Endothelial cell of umbilical vein (primary cell): ENCODE results near the gene HSP90AB1. TPM values are rescaled to one million over a fixed set of nuclear protein-coding genes. Genes with fewer than 3 reads are reported as not detected.

Source experiments
- BruUV-seq: library from RNA; stranded (reverse); fragments of 400-500 nt; replicated peaks from 2 replicates; lab custom pipeline; 2021; lab: Mats Ljungman, UMichigan
- CTCF ChIA-PET: fragments of 300-600, 350-600 bp; sonication (Branson Sonifier 250); formaldehyde crosslinking; loops from one replicate; lab custom pipeline; 2021; ENCODE audit warnings: antibody characterized with exemption, inconsistent platforms; lab: Charles Lee
- POLR2A ChIA-PET: fragments of 300-600, 350-600 bp; sonication (Branson Sonifier 250); formaldehyde crosslinking; loops from one replicate; lab custom pipeline; 2021; ENCODE audit warnings: antibody characterized with exemption, inconsistent platforms; lab: Charles Lee
- DNase-seq: peaks from one replicate; pipeline ENCODE4 v3.0.0-alpha.2; 2011; ENCODE audit warnings: low read depth, low spot score
- FAIRE-seq: peaks from 2 replicates; lab custom pipeline; 2011; peaks lifted over from hg19 to GRCh38; lab: Jason Lieb, UNC
- H2AFZ ChIP-seq: 2 replicates; pipeline ENCODE4 v1.6.0; 2012; ENCODE audit warnings: low read depth, low read length, control low read depth, inconsistent platforms
- H3K27ac ChIP-seq: 2 replicates; pipeline ENCODE4 v1.5.1; 2011; ENCODE audit warnings: low read depth, mild to moderate bottlenecking, control low read depth, low read length, moderate library complexity; ENCODE audit not compliant: insufficient read depth
- H3K27me3 ChIP-seq, 2 experiments: 2 replicates each; pipeline versions ENCODE4 v1.6.0 to v1.6.1; 2011; ENCODE audit warnings: low read length in 2 of 2, mixed read lengths in 1 of 2; ENCODE audit not compliant: control insufficient read depth in 2 of 2, insufficient read depth in 2 of 2
- H3K36me3 ChIP-seq, 2 experiments: 2 replicates in 1 of 2; 3 replicates in 1 of 2; pipeline ENCODE4 v1.5.1; 2011; ENCODE audit warnings: low read length in 2 of 2, mild to moderate bottlenecking in 1 of 2, moderate library complexity in 1 of 2; ENCODE audit not compliant: control insufficient read depth in 2 of 2, insufficient read depth in 2 of 2; ENCODE audit errors: extremely low read depth in 1 of 2
- H3K4me1 ChIP-seq: 3 replicates; pipeline ENCODE4 v1.5.1; 2011; ENCODE audit warnings: mild to moderate bottlenecking, low read length; ENCODE audit not compliant: control insufficient read depth, insufficient read depth; ENCODE audit errors: extremely low read depth
- H3K4me2 ChIP-seq: 2 replicates; pipeline ENCODE4 v1.6.1; 2011; ENCODE audit warnings: low read length, control low read depth, mixed read lengths; ENCODE audit not compliant: insufficient read depth
- H3K4me3 ChIP-seq, 3 experiments: fragments of 200-600 bp in 1 of 3; sonication (generic), shearing (Covaris generic) in 1 of 3; replicated peaks in 1 of 3; 2 replicates each; pipeline ENCODE4 v1.5.1; 2011 to 2016; ENCODE audit warnings: control low read depth in 3 of 3, low read length in 3 of 3, mild to moderate bottlenecking in 2 of 3, inconsistent platforms in 1 of 3, low read depth in 1 of 3, moderate library complexity in 1 of 3; ENCODE audit not compliant: insufficient read depth in 1 of 3
- H3K79me2 ChIP-seq: 2 replicates; pipeline ENCODE4 v1.6.0; 2012; ENCODE audit warnings: low read length, inconsistent platforms; ENCODE audit not compliant: control insufficient read depth, insufficient read depth
- H3K9ac ChIP-seq: replicated peaks from 2 replicates; pipeline ENCODE3; 2011; ENCODE audit warnings: low read length, control low read depth; ENCODE audit not compliant: insufficient read depth; ENCODE audit errors: extremely low read depth
- H3K9me1 ChIP-seq: replicated peaks from 3 replicates; pipeline ENCODE4 v1.6.0; 2011; ENCODE audit warnings: mild to moderate bottlenecking, low read length; ENCODE audit not compliant: control insufficient read depth, insufficient read depth; ENCODE audit errors: extremely low read depth
- H3K9me3 ChIP-seq: replicated peaks from 2 replicates; pipeline ENCODE4 v1.5.1; 2012; ENCODE audit warnings: low read length, inconsistent platforms; ENCODE audit not compliant: control insufficient read depth, insufficient read depth
- H4K20me1 ChIP-seq: replicated peaks from 2 replicates; pipeline ENCODE3; 2011; ENCODE audit warnings: mild to moderate bottlenecking, low read length; ENCODE audit not compliant: control insufficient read depth, insufficient read depth; ENCODE audit errors: extremely low read depth
- EZH2 ChIP-seq: IDR thresholded peaks from 2 replicates; pipeline ENCODE4 v1.6.1; 2012; ENCODE audit warnings: borderline replicate concordance, low read depth, mild to moderate bottlenecking, moderate library complexity, low read length, inconsistent platforms; ENCODE audit not compliant: severe bottlenecking
- GATA2 ChIP-seq: IDR thresholded peaks from 2 replicates; pipeline ENCODE4 v1.7.0; 2011; ENCODE audit warnings: low read depth, mild to moderate bottlenecking, moderate library complexity, mixed read lengths, low read length; ENCODE audit not compliant: insufficient read length, insufficient read depth
- MYC ChIP-seq: IDR thresholded peaks from one replicate; pipeline ENCODE4 v1.6.1; 2011; ENCODE audit warnings: mild to moderate bottlenecking, low read depth, low read length
- POLR2A ChIP-seq: IDR thresholded peaks from 2 replicates; pipeline ENCODE4 v1.6.1; 2012; ENCODE audit warnings: low read depth, mild to moderate bottlenecking, control low read depth, low read length
- POLR2AphosphoS5 ChIP-seq: IDR thresholded peaks from 2 replicates; pipeline ENCODE4 v1.6.1; 2012; ENCODE audit warnings: low read depth, mild to moderate bottlenecking, control low read depth, low read length, moderate library complexity; ENCODE audit not compliant: insufficient read depth
- dilution Hi-C: fragments of 300-500 bp; cut with MboI; formaldehyde crosslinking; loops from one replicate; pipeline ENCODE4 v1.15.0; 2019; ENCODE audit warnings: low sequenced_read_pairs; ENCODE audit not compliant: extremely low pct_ligation_motif_present
- intact Hi-C: fragments of 100-400 bp; cut with micrococcal nuclease; formaldehyde crosslinking; loops from one replicate; pipeline ENCODE4 v1.10.0; 2022
- polyA plus RNA-seq, 4 experiments: library from polyadenylated mRNA; depleted of rRNA in 3 of 4; stranded (reverse) in 3 of 4; unstranded in 1 of 4; fragments of >200 nt; gene quantifications; 2 replicates each; pipeline versions ENCODE4 v1.2.1 to v1.2.3, GENCODE V29; 2011 to 2012; ENCODE audit warnings: missing spikeins in 1 of 4
- total RNA-seq: library from RNA; stranded (reverse); gene quantifications from 2 replicates; pipeline ENCODE4 v1.2.3, GENCODE V29; 2021
- TF ChIP-seq, protein P1 (sequence below): IDR thresholded peaks from 2 replicates; pipeline ENCODE4 v1.6.1; 2011; ENCODE audit not compliant: insufficient read depth, insufficient read length
- TF ChIP-seq, protein P2 (sequence below), 2 donors: IDR thresholded peaks; 1 replicate in 1 of 2; 2 replicates in 1 of 2; pipeline ENCODE4 v1.5.1; 2011; ENCODE audit warnings: low read length in 2 of 2, mild to moderate bottlenecking in 2 of 2, moderate library complexity in 2 of 2, control low read depth in 1 of 2, inconsistent platforms in 1 of 2, low read depth in 1 of 2; ENCODE audit not compliant: insufficient read depth in 1 of 2; ENCODE audit errors: extremely low read depth in 1 of 2

The HSP90AB1 gene
- total and polyA plus RNA-seq, 2 donors (not counting 3 experiments of a cell fraction or from before 2014, with no cell fraction given): 824 to 1,201 TPM

DNA sequence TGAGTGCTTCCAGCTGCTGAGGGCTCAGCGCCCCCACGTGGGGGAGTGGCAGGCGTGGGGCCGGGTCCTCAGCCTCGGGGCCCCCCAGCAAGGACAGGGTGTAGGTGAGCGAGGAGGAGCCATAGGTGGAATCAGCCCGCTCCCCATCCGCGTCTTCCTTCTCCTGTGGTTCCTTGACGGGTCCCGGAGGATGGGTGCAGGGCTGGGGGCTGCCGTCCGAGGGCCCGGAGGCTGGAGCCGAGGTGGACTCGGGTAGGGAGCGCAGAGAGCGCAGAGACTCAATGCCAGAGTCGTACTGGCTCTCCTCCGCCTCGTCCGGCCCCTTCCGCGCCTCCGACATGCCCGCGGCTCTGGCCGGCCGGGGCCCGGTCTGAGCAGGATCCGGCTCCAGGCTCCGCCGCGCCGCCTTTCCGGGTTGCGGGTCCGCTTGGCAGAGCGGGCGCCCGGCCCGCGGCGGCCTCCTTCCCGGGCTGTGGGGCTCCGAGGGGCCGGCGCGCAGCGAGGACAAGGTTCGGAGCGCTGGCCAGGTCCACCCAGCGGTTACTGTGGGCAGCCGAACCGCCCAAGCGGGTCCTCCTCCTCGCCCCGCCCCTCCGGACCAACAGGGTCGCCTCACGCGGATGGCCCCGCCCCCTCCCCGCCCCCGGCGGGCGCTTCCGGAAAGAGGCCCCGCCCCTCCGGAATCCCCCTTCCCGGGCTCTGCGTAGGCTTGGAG lies 18.3 kb downstream of the HSP90AB1 start, which contains the start of gene NFKBIE:
NFKBIE (minus strand) TSS at position 545 of the 715 bp plus-strand sequence; CDS start at position 340, 205 bp downstream.
- dilution Hi-C loops: no loop called here
- TSS peak; percentile 61 for BruUV-seq
- Histone ChIP-seq H3K79me2 (peaks cover 26% of the 10 kb centered on the region), H4K20me1 (no peaks in the 10 kb centered on the region), H3K27ac (peak within 1 kb of the TSS; percentile 76), H2AFZ (peak within 1 kb of the TSS; percentile 55), H3K4me2 (peak within 1 kb of the TSS; percentile 88), H3K4me3 (peak within 1 kb of the TSS; percentile 37 to 78 (median 63)), H3K4me1 (peaks cover 36% of the 10 kb centered on the region), H3K9me3 (no peaks in the 10 kb centered on the region), H3K27me3 (peaks cover 11 to 19% of the 10 kb centered on the region in 2 experiments), H3K9ac (peak within 1 kb of the TSS; percentile 68), H3K36me3 (peaks cover 3 to 6% of the 10 kb centered on the region in 2 experiments), H3K9me1 (no peaks in the 10 kb centered on the region)
- ChIA-PET CTCF (interaction anchor here (0.8 to 6.2 kb wide), 7 partner anchors 18 to 169 kb away, joined by 4 to 154 read pairs (median 4); partner anchors contain the start of gene HSP90AB1), POLR2A (interaction anchor here (1.5 kb wide), 1 partner anchor 18 kb away, joined by 5 read pairs; the partner anchor contains the start of gene HSP90AB1)
- FAIRE-seq (peak; percentile 85), DNase-seq (peak; percentile 92)
- TF ChIP-seq GATA2 (no peak), POLR2A (peak; percentile 92), MYC (no peak), POLR2AphosphoS5 (peak; percentile 95), EZH2 (no peak)
- TF ChIP-seq, protein P1, sequence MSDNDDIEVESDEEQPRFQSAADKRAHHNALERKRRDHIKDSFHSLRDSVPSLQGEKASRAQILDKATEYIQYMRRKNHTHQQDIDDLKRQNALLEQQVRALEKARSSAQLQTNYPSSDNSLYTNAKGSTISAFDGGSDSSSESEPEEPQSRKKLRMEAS: peak; percentile 29
- TF ChIP-seq, protein P2, sequence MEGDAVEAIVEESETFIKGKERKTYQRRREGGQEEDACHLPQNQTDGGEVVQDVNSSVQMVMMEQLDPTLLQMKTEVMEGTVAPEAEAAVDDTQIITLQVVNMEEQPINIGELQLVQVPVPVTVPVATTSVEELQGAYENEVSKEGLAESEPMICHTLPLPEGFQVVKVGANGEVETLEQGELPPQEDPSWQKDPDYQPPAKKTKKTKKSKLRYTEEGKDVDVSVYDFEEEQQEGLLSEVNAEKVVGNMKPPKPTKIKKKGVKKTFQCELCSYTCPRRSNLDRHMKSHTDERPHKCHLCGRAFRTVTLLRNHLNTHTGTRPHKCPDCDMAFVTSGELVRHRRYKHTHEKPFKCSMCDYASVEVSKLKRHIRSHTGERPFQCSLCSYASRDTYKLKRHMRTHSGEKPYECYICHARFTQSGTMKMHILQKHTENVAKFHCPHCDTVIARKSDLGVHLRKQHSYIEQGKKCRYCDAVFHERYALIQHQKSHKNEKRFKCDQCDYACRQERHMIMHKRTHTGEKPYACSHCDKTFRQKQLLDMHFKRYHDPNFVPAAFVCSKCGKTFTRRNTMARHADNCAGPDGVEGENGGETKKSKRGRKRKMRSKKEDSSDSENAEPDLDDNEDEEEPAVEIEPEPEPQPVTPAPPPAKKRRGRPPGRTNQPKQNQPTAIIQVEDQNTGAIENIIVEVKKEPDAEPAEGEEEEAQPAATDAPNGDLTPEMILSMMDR (IDR thresholded peaks at IDR 0.05; ENCODE audit: extremely low read depth in 1 of 2, insufficient read depth in 1 of 2, low read depth in 1 of 2, low read length in 2 of 2): peak; percentile 26 to 46
- intact Hi-C loops: loop anchor here (1.0 to 2.0 kb wide), 2 partner anchors 28 to 122 kb away; partner anchors contain the start of gene CDC5L
